Heart left ventricle (tissue), 16 donors: ENCODE results near the gene THEM5. TPM values are rescaled to one million over a fixed set of nuclear protein-coding genes. Genes with fewer than 3 reads are reported as not detected.
"Not testable (repeated sequence)": the region's sequence is repeated elsewhere in the genome, so short reads cannot be mapped to it uniquely, and the experiment has no call there.

Source experiments
- ATAC-seq, 4 donors: fragments of 200-7000 bp; cut with Tn5 transposase; one replicate each; pipeline ENCODE4 v1.9.1; 2020 to 2022; ENCODE audit warnings: moderate library complexity in 4 of 4, mild to moderate bottlenecking in 3 of 4, moderate number of reproducible peaks in 1 of 4
- DNase-seq, 5 donors: peaks; one replicate each; pipeline ENCODE4 v3.0.0-alpha.2; 2020
- H3K27ac ChIP-seq, 12 donors: fragments of 200-600 bp; sonication (generic) in 4 of 12; one replicate each; pipeline versions ENCODE4 v1.5.0 to v1.8.0; 2016 to 2022; ENCODE audit warnings: mild to moderate bottlenecking in 2 of 12
- H3K27me3 ChIP-seq, 9 donors: fragments of 200-600 bp; sonication (generic) in 2 of 9; one replicate each; pipeline versions ENCODE4 v1.5.1 to v1.8.0; 2016 to 2022; ENCODE audit warnings: mild to moderate bottlenecking in 3 of 9
- H3K36me3 ChIP-seq, 9 donors: fragments of 200-600 bp; sonication (generic) in 2 of 9; one replicate each; pipeline versions ENCODE4 v1.5.0 to v1.8.0; 2018 to 2022; ENCODE audit warnings: mild to moderate bottlenecking in 2 of 9
- H3K4me1 ChIP-seq, 12 donors: fragments of 200-600 bp; sonication (generic) in 4 of 12; one replicate each; pipeline versions ENCODE4 v1.5.0 to v1.8.0; 2016 to 2022; ENCODE audit warnings: mild to moderate bottlenecking in 3 of 12
- H3K4me3 ChIP-seq, 12 donors: fragments of 200-600 bp; sonication (generic) in 4 of 12; one replicate each; pipeline versions ENCODE4 v1.5.0 to v1.8.0; 2017 to 2022; ENCODE audit warnings: mild to moderate bottlenecking in 9 of 12, moderate library complexity in 4 of 12
- H3K9me3 ChIP-seq, 12 donors: fragments of 200-600 bp; sonication (generic) in 4 of 12; one replicate each; pipeline versions ENCODE4 v1.5.0 to v1.8.0; 2016 to 2022; ENCODE audit warnings: mild to moderate bottlenecking in 1 of 12
- CTCF ChIP-seq, 12 donors: fragments of 200-600 bp; sonication (generic) in 4 of 12; IDR thresholded peaks; one replicate each; pipeline versions ENCODE4 v1.5.0 to v1.8.0; 2018 to 2022; ENCODE audit warnings: antibody characterized with exemption in 12 of 12, mild to moderate bottlenecking in 5 of 12
- POLR2A ChIP-seq, 2 donors: fragments of 450-650 bp; IDR thresholded peaks; one replicate each; pipeline ENCODE4 v1.6.1; 2017; ENCODE audit warnings: antibody characterized with exemption in 2 of 2, mild to moderate bottlenecking in 2 of 2, moderate library complexity in 2 of 2
- WGBS, 4 donors: extraction: QIAGEN DNeasy Blood & Tissue Kit in 2 of 4; methylation state at CpG; one replicate each; pipeline versions ENCODE4 v1.1.5 to v1.1.7; 2013 to 2018; 5-methylcytosine and 5-hydroxymethylcytosine counted together
- intact Hi-C, 10 donors: fragments of 100-400 bp; cut with DNase I; formaldehyde crosslinking; loops; one replicate each; pipeline versions ENCODE4 v1.11.1 to v1.14.2; 2022
- long read RNA-seq, 3 donors: library from polyadenylated mRNA; unstranded; transcript quantifications; one replicate each; pipeline ENCODE4 v2.0.0, GENCODE V29; 2020 to 2021
- polyA plus RNA-seq, 2 donors: library from polyadenylated mRNA; stranded (reverse); fragments of 200-250 nt; gene quantifications; one replicate each; pipeline ENCODE4 v1.2.3, GENCODE V29; 2013
- total RNA-seq, 9 donors: library from RNA; depleted of rRNA in 2 of 9; stranded (reverse); fragments of >200 nt in 2 of 9; fragmentation: NEBNext Ultra II Directional in 3 of 9; extraction: Animal tissue kit (Norgen Biotek cat#: 25700) in 3 of 9; gene quantifications; one replicate each; pipeline versions ENCODE4 v1.1.0 to v1.2.4, GENCODE V29; 2016 to 2023
- donor health status: ischemic (EF 13 %, LVEDD 7.1; RV severe dilation, severe dysfunction).
- donor health status: healthy with polysubstance abuse.
- donor health status: DM: no; HTN: yes; CAD: no.
- donor health status: DM: no; HTN: no; CAD: no.
- donor health status: ischemic (EF 25% LVEDD 6.9; RV normal size, moderate dysfunction).
- donor health status: ischemic (EF 25% LVEDD 5.7; RV mildly dilated, moderate dysfunction).
- donor health status: healthy.
- donor health status: DM: yes; HTN: yes; CAD: no.
- donor health status: ischemic (EF 35%, LVEDD 5.7; RV mildly dilated, moderate dysfunction).
- donor health status: nonischemic (EF 11% LVEDD 7.7; RV severe dilation, severe dysfunction).
- donor health status: DM: yes; HTN: yes; CAD: no.
- donor health status: PGD.
- donor health status: ischemic (EF 29% LVEDD 5.4; RV normal size, mild dysfunction).
- donor health status: nonischemic (EF 23%, LVEDD 6.1; RV moderate dilation, normal function).

THEM5 gene
- under 1 TPM in 1 of 9 donors, not detected in 8; 0.52 TPM for total RNA-seq
- polyA plus RNA-seq: not detected
- long read RNA-seq, donor 1: 0 reads
- long read RNA-seq, donor 2: 0 reads
- long read RNA-seq, donor 3: 0 reads

- TF ChIP-seq CTCF (IDR thresholded peaks at IDR 0.05) (no peak), POLR2A (IDR thresholded peaks at IDR 0.05) (no peak)
- no peak for ATAC-seq
- 68 to 75% (median 72%) methylated on average over 4 to 5 of the region's 5 CpGs for WGBS, 4 donors
- Histone ChIP-seq H3K9me3 (no peaks in the 10 kb centered on the region), H3K4me1 (peaks cover 0 to 29% (median 6%) of the 10 kb centered on the region in 12 donors), H3K36me3 (no peaks in the 10 kb centered on the region), H3K27me3 (peaks cover 0 to 11% (median 0%) of the 10 kb centered on the region in 9 donors), H3K27ac (no peak within 1 kb of the TSS), H3K4me3 (no peak within 1 kb of the TSS)
- intact Hi-C loops: no loop called here
- no peak for DNase-seq
Measured at GRCh38 chr1:151853411-151853943, at the start of gene THEM5. Gene THEM5, minus strand, starts transcription at chr1:151853712. Its CDS starts 147 bp downstream, at chr1:151853565.

DNA sequence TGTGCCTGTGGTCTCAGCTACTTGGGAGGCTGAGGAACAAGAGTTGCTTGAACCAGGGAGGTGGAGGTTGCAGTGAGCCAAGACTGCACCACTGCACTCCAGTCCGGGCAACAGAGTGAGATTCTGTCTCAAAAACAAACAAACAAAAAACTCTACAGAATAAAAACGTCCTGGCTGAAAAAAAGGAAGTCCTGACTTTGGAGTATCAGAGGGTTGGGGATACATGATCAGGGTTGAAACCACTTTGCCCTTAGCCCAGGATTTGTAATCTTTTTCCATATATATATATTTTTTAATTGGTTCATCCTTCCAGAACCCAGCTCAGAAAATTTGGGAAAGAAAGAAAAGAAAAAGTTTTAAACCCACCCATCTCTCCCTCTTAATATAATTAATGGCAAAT, 49.3 kb upstream of the THEM5 start:
- TF ChIP-seq POLR2A (IDR thresholded peaks at IDR 0.05) (no peak), CTCF (IDR thresholded peaks at IDR 0.05) (no peak)
- intact Hi-C loops: no loop called here

DNA sequence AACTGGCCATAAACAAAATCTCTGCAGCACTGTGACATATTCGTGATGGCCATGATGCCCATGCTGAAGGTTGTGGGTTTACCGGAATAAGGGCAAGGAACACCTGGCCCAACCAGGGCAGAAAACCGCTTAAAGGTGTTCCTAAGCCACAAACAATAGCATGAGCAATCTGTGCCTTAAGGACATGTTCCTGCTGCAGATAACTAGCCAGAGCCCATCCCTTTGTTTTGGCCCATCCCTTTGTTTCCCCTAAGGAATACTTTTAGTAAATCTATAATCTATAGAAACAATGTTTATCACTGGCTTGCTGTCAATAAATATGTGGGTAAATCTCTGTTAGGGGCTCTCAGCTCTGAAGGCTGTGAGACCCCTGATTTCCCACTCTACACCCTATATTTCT, 47.3 kb upstream of the THEM5 start:
- H3K4me3 ChIP-seq, intact Hi-C loops, ATAC-seq, H3K27ac ChIP-seq, H3K36me3 ChIP-seq, DNase-seq, H3K27me3 ChIP-seq: not testable (repeated sequence)
- 94 to 97% (median 97%) methylated on average over 3 of the region's 3 CpGs for WGBS, 4 donors
- peaks cover 0 to 26% (median 9%) of the 10 kb centered on the region in 12 donors for H3K4me1 ChIP-seq
- H3K9me3 ChIP-seq: peaks cover 0 to 29% (median 12%) of the 10 kb centered on the region in 12 donors

More for the DNA sequence above, 49.3 kb upstream of the THEM5 start:
- H3K27ac ChIP-seq: no peak overlapping the region
- H3K9me3 ChIP-seq: peaks cover 0 to 36% (median 13%) of the 10 kb centered on the region in 12 donors
- 68 to 76% (median 73%) methylated on average over 2 of the region's 2 CpGs for WGBS, 4 donors
- ATAC-seq: no peak
- no peaks in the 10 kb centered on the region for H3K27me3 ChIP-seq
- H3K36me3 ChIP-seq: no peaks in the 10 kb centered on the region
- H3K4me1 ChIP-seq: peaks cover 0 to 22% (median 12%) of the 10 kb centered on the region in 12 donors
- no peak for DNase-seq
- H3K4me3 ChIP-seq: no peak overlapping the region

GRCh38 chr1:151898519-151898991, 45.0 kb upstream of the THEM5 start:
- Histone ChIP-seq H3K27ac (peak overlapping the region in 1 of 12 donors; percentile 73), H3K4me3 (no peak overlapping the region), H3K36me3 (peaks cover 0 to 22% (median 18%) of the 10 kb centered on the region in 9 donors), H3K4me1 (peaks cover 0 to 22% (median 2%) of the 10 kb centered on the region in 12 donors), H3K9me3 (peaks cover 0 to 29% (median 12%) of the 10 kb centered on the region in 12 donors), H3K27me3 (no peaks in the 10 kb centered on the region)
- no peak for TF ChIP-seq POLR2A (IDR thresholded peaks at IDR 0.05)
- no peak for TF ChIP-seq CTCF (IDR thresholded peaks at IDR 0.05)
- intact Hi-C loops: no loop called here
- no peak for ATAC-seq
- WGBS, 4 donors: 67 to 91% (median 81%) methylated on average over 2 of the region's 2 CpGs
- DNase-seq: no peak
